MCF 10A (cell line): ENCODE results near the gene C9. TPM values are rescaled to one million over a fixed set of nuclear protein-coding genes. Genes with fewer than 3 reads are reported as not detected.

ENCODE experiments used
- BruUV-seq: library from RNA; stranded (reverse); fragments of 400-500 nt; replicated peaks from 2 replicates; lab custom pipeline; 2021; lab: Mats Ljungman, UMichigan
- CTCF ChIA-PET: fragments of 300-600 bp; sonication (Branson Sonifier 250); formaldehyde crosslinking; extraction: SDS; loops from one replicate; lab custom pipeline; 2021; ENCODE audit warnings: antibody characterized with exemption, inconsistent platforms; lab: Yijun Ruan, JAX
- POLR2A ChIA-PET: fragments of 300-600, 350-650 bp; sonication (Branson Sonifier 250); formaldehyde crosslinking; extraction: SDS; loops from one replicate; lab custom pipeline; 2020; ENCODE audit warnings: antibody characterized with exemption, inconsistent platforms; lab: Yijun Ruan, JAX
- DNase-seq: peaks from one replicate; pipeline ENCODE4 v3.0.0-alpha.2; 2018; ENCODE audit not compliant: unreplicated experiment
- H3K27ac Mint-ChIP-seq: one replicate; pipeline ENCODE4 v1.8.0; 2022; ENCODE audit warnings: mild to moderate bottlenecking, low read depth, mixed read lengths; ENCODE audit not compliant: unreplicated experiment
- H3K27me3 Mint-ChIP-seq: one replicate; pipeline ENCODE4 v1.8.0; 2022; ENCODE audit warnings: mixed read lengths; ENCODE audit not compliant: insufficient read depth, unreplicated experiment
- H3K36me3 Mint-ChIP-seq: one replicate; pipeline ENCODE4 v1.8.0; 2022; ENCODE audit warnings: mild to moderate bottlenecking, moderate library complexity, mixed read lengths; ENCODE audit not compliant: insufficient read depth, unreplicated experiment
- H3K4me1 Mint-ChIP-seq: one replicate; pipeline ENCODE4 v1.8.0; 2022; ENCODE audit warnings: mixed read lengths; ENCODE audit not compliant: insufficient read depth, unreplicated experiment
- H3K4me3 Mint-ChIP-seq: one replicate; pipeline ENCODE4 v1.8.0; 2022; ENCODE audit warnings: mild to moderate bottlenecking, moderate library complexity, mixed read lengths; ENCODE audit not compliant: unreplicated experiment
- H3K9me3 Mint-ChIP-seq: one replicate; pipeline ENCODE4 v1.8.0; 2022; ENCODE audit warnings: mixed read lengths; ENCODE audit not compliant: unreplicated experiment
- intact Hi-C: fragments of 100-400 bp; cut with micrococcal nuclease; formaldehyde crosslinking; loops from 2 replicates; pipeline ENCODE4 v1.14.1; 2022
- total RNA-seq: library from RNA; stranded (reverse); gene quantifications from 2 replicates; pipeline ENCODE4 v1.2.3, GENCODE V29; 2022
- TF ChIP-seq, protein P1 (sequence below): fragments of 200-600 bp; IDR thresholded peaks from one replicate; pipeline ENCODE4 v1.8.0; 2022; ENCODE audit warnings: antibody characterized with exemption, mild to moderate bottlenecking; ENCODE audit not compliant: unreplicated experiment

C9 gene
- total RNA-seq, 1 experiment from 2014 or later = not detected

DNA sequence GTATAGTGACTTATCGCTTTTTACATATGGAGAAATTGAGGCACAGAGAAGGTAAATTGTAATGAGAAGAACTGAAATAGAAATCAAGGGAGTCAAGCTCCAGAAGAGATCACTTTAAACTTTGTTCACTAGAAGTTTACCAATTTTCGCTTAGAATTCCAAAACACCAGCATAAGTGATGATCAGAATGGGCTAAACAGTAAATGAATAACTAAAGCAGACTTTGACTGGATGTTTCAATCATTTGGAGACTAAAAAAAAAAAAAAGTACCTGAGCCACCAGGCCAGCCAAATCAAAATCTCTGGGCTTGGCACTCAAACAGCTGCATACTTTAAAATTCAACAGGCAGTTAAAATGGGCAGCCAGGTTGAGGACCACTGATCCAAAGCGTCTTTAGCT is 106.7 kb downstream of the C9 start:
- no peak overlapping the region for H3K27ac Mint-ChIP-seq
- ChIA-PET CTCF (interaction anchor here (2.4 to 3.8 kb wide), 2 partner anchors 25 to 40 kb away, joined by 10 to 22 read pairs; no protein-coding TSS in a partner anchor), POLR2A (interaction anchor here (0.7 to 1.6 kb wide), 4 partner anchors 9 to 154 kb away, joined by 3 to 5 read pairs (median 4); partner anchors contain the start of gene FYB1)
- TF ChIP-seq, protein P1, sequence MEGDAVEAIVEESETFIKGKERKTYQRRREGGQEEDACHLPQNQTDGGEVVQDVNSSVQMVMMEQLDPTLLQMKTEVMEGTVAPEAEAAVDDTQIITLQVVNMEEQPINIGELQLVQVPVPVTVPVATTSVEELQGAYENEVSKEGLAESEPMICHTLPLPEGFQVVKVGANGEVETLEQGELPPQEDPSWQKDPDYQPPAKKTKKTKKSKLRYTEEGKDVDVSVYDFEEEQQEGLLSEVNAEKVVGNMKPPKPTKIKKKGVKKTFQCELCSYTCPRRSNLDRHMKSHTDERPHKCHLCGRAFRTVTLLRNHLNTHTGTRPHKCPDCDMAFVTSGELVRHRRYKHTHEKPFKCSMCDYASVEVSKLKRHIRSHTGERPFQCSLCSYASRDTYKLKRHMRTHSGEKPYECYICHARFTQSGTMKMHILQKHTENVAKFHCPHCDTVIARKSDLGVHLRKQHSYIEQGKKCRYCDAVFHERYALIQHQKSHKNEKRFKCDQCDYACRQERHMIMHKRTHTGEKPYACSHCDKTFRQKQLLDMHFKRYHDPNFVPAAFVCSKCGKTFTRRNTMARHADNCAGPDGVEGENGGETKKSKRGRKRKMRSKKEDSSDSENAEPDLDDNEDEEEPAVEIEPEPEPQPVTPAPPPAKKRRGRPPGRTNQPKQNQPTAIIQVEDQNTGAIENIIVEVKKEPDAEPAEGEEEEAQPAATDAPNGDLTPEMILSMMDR = no peak
- peaks cover 23% of the 10 kb centered on the region for H3K4me1 Mint-ChIP-seq
- H3K36me3 Mint-ChIP-seq = no peaks in the 10 kb centered on the region
- H3K27me3 Mint-ChIP-seq = no peaks in the 10 kb centered on the region
- intact Hi-C loops = no loop called here
- no TSS peak for BruUV-seq
- DNase-seq = no peak
- no peak overlapping the region for H3K4me3 Mint-ChIP-seq
- no peaks in the 10 kb centered on the region for H3K9me3 Mint-ChIP-seq

DNA sequence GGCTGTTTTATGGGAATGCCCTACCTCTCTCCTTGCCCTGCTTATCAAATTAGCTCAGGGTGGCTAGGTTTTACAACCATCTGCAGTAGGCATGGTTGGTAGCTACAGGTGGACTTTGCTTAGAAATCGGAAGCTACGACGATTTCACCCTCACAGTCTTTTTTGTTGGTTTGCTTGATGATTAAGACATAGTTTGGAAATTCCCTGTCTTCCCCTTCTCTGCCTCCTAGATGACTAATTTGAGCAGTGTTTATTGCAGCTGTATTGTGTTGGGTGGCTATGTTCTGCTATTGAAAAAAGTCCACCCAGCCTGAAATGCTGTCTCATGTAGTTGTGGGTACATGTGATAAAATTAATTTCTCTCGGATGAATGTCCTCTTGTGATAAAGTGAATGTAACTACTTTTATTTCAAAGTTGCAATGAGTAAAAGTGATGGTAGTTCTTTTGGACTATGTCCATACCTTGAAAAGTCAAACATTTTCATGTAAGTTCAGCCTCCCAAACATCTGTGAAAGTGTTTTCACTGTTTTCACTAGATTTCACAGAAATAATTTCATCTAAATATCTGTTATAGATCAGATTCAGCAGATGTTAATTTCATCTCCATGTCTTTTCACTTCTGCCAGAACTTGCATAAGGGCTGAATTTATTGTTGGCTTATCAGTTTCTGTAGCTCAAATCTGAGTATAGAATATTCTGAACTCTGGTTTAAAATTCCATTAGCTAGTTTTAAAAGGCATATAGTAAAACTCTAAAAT is 107.6 kb downstream of the C9 start:
- Mint-ChIP-seq H3K27ac (peak overlapping the region; percentile 90), H3K4me3 (peak overlapping the region; percentile 57), H3K36me3 (no peaks in the 10 kb centered on the region), H3K4me1 (peaks cover 23% of the 10 kb centered on the region), H3K9me3 (no peaks in the 10 kb centered on the region), H3K27me3 (no peaks in the 10 kb centered on the region)
- intact Hi-C loops = no loop called here
- peak; percentile 86 for DNase-seq
- ChIA-PET POLR2A (interaction anchor here (0.6 to 3.4 kb wide), 9 partner anchors 23 to 1270 kb away, joined by 3 to 34 read pairs (median 3); partner anchors contain the start of gene FYB1), CTCF (interaction anchor here (1.1 to 3.8 kb wide), 3 partner anchors 26 to 39 kb away, joined by 3 to 22 read pairs (median 10); no protein-coding TSS in a partner anchor)
- BruUV-seq = no TSS peak
- TF ChIP-seq, protein P1 = no peak

DNA sequence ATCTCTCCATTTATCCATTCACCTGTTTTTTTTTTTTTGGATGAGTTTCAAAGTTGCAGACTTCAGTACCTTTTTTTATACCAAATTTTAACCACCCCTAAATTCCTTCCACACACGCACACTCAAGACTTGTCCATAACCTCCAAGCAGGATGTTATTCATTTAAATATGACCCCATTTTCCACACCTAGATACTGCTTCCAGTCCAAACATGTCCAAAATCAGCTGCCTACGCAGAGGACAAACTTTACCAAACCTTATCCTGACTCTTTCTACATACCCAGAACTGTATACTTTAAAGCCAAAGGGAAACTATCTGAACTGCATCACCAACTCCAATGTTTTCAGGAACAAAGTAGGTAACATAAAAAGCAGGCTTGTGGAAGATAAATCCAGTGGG is 108.9 kb downstream of the C9 start:
- intact Hi-C loops = no loop called here
- POLR2A ChIA-PET = interaction anchor here (0.6 to 3.4 kb wide), 8 partner anchors 28 to 408 kb away, joined by 3 to 34 read pairs (median 4); no protein-coding TSS in a partner anchor
- TF ChIP-seq, protein P1 = no peak
- Mint-ChIP-seq H3K27me3 (no peaks in the 10 kb centered on the region), H3K4me3 (peak overlapping the region; percentile 57), H3K9me3 (peaks cover under 1% of the 10 kb centered on the region), H3K27ac (peak overlapping the region; percentile 90), H3K36me3 (no peaks in the 10 kb centered on the region), H3K4me1 (peaks cover 23% of the 10 kb centered on the region)
- CTCF ChIA-PET = interaction anchor here (0.6 to 3.8 kb wide), 5 partner anchors 9 to 1543 kb away, joined by 3 to 22 read pairs (median 4); partner anchors contain the start of gene FYB1
- BruUV-seq = no TSS peak
- DNase-seq = peak; percentile 64

DNA sequence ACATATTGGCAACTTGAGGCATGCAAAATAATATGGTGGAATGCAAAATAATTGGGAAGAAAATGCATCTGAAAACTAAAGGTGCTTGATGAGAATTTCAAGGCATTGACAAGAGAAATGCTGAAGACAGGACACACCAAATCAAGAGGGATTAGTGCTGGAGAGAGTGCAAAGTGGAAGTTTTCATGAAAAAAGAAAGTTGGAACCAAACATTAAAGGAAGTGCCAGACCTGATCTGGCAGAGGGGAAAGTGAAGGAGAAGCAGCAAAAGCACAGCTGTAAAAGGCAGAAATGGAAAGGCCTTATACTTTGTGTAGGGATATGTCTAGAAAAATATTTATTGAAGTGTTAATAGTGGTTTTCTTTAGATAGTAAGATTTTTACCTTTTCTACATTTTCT is 109.6 kb downstream of the C9 start:
- TF ChIP-seq, protein P1 = no peak
- BruUV-seq = no TSS peak
- Mint-ChIP-seq H3K36me3 (no peaks in the 10 kb centered on the region), H3K4me3 (no peak overlapping the region), H3K27ac (no peak overlapping the region), H3K4me1 (peaks cover 19% of the 10 kb centered on the region), H3K27me3 (no peaks in the 10 kb centered on the region), H3K9me3 (peaks cover 8% of the 10 kb centered on the region)
- CTCF ChIA-PET = interaction anchor here (0.6 to 1.3 kb wide), 3 partner anchors 10 to 29 kb away, joined by 3 to 6 read pairs (median 4); no protein-coding TSS in a partner anchor
- POLR2A ChIA-PET = interaction anchor here (0.6 to 3.4 kb wide), 6 partner anchors 27 to 154 kb away, joined by 3 to 34 read pairs (median 4); no protein-coding TSS in a partner anchor
- no peak for DNase-seq
- intact Hi-C loops = no loop called here
